ENCODE results near the gene BBX.
"Not testable (repeated sequence)": the region's sequence is repeated elsewhere in the genome, so short reads cannot be mapped to it uniquely, and the experiment has no call there.

BBX gene

DNA sequence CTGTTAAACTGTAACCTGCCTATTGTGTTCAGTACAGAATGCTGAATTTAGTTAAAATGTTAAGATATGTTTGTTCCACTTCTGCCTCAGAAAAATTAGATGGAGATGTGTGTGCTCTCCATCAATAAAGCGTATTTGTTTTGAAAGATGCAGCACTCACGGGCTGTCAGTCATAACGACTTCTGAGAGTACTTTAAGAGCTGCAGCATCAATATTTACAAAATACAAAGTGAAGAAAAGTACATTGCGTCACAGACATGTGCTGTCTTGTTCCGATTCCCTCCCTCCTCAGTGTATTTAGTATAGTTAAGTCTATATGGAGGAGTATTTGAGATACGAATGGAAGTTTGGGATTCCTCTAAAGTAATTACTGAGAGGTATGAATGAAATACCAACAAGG, 166.6 kb downstream of the BBX start:
- no peak for DNase-seq

GRCh38 chr3:107690522-107691138, 167.9 kb downstream of the BBX start:
- DNase-seq: no peak

- not testable (repeated sequence) for DNase-seq
Observed at GRCh38 chr3:107691984-107692383, 169.2 kb downstream of the BBX start.

DNA sequence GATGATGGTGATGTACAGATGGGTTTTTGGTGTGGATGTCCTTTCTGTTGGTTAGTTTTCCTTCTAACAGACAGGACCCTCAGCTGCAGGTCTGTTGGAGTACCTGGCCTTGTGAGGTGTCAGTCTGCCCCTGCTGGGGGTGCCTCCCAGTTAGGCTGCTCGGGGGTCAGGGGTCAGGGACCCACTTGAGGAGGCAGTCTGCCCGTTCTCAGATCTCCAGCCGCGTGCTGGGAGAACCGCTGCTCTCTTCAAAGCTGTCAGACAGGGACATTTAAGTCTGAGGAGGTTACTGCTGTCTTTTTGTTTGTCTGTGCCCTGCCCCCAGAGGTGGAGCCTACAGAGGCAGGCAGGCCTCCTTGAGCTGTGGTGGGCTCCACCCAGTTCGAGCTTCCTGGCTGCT, 174.6 kb downstream of the BBX start:
- DNase-seq: not testable (repeated sequence)

- not testable (repeated sequence) for DNase-seq
Observed at GRCh38 chr3:107697855-107698254, 175.1 kb downstream of the BBX start.

DNA sequence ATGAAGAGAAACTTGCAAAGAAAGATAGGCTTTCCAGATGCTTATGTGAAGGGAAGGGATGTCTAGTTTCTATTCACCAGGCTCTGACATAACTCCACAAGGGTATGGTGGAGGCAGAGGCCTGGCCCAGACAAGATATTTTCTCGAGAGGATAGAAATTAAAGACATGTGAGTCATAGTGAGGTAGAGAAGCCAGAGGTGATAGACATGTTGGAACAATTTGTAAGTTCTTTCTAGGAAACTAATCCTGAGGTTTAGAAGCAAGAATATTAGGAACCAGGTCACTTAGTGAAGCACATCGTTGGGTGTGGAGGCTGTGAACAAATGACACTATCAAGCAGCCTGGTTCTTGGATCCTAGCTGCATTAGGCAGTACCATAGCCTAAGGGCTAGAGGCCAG, 176.9 kb downstream of the BBX start:
- no peak for DNase-seq

- no peak for DNase-seq
Observed at GRCh38 chr3:107701299-107701698, 178.5 kb downstream of the BBX start.

DNA sequence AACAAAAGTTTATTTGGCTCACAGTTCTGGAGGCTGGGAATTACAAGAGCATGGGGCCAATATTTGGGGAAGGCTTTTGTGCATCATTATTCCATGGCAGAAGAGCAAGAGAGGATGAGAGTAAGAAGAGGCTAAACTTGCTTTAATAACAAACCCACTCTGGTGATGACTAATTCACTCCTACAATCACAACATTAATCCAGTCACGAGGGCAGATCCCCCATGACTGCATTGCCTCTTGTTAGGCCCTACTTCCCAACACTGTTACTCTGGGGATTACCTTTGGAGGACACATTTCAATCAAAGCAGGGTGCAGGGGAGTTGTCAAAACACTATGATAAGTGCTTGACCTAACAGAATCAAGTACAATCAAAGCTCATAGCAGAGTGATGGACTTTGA, 181.7 kb downstream of the BBX start:
- no peak for DNase-seq

DNA sequence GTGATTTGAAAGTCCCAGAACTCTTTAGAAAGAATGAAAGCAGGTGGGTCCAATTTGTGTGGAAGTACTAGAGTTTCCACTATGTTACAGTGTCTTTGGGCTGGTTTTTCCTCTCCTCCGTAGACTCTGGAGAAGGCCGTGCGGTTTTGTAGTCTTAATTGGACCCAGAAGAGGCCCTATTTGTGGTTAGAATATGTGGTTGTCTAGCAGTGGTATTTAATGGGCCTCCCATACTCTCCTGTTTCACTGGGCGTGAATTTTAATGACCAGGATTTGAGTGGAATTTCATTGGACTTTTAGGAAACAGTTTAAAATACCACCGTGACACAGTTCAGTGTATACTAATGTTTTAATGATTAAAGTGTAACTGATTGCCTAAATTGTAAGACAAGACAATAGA, 182.3 kb downstream of the BBX start:
- no peak for DNase-seq

GRCh38 chr3:107710851-107711250, 188.1 kb downstream of the BBX start:
- DNase-seq: no peak

DNA sequence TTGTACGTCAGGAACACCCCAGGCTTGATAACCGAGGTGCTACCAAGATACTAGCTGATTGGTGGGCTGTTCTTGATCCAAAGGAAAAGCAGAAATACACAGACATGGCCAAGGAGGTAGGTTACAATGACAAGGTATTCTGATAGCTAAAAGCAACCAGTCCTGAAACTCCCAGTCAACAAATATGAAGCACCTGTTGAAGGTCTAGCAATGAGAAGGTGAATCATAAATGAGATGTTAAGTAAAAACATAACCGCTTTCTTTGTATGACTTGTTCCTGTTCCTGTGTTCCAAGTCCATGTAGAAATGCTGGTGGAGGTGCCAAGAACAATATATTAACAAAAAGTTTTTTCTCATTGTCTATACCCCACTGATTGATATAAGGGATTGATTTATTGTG, 194.0 kb downstream of the BBX start:
- no peak for DNase-seq

GRCh38 chr3:107718547-107718946, 195.8 kb downstream of the BBX start:
- no peak for DNase-seq

GRCh38 chr3:107727102-107727501, 204.3 kb downstream of the BBX start:
- DNase-seq: no peak

DNA sequence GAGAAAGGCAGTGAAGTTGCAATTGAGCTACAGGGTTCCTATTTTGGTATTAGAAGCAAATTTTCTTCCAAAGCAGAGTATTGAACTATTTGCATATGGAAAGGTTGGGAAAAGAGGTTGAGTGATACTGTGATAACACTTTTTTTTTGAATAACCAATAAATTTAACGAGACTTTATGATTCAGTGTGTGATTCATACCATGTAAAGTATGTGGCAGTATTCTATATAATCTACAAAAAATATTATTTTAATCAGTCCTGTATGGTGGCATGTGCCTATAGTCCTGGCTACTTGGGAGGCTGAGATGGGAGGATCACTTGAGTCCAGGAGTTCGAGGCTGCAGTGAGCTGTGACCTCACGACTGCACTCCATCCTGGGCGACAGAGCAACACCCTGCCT, 206.9 kb downstream of the BBX start:
- DNase-seq: no peak

DNA sequence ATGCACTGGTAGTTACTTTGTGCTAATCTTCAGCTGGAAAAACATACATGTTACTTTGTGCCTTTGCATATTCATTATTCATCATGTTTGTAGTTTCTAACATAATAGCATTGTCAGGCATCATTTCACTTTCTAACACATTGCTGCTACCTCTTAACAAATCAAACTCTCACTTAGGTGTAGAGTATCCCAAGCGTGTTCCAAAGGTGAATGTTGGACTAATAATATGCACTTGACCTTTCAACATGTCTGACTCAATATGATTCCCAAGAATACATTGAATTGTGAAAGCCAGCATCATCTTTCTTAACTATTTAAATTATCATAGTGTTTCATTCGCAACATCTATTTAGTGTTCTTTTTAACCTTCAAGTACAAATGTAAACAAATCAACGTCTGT, 211.6 kb downstream of the BBX start:
- DNase-seq: no peak

DNA sequence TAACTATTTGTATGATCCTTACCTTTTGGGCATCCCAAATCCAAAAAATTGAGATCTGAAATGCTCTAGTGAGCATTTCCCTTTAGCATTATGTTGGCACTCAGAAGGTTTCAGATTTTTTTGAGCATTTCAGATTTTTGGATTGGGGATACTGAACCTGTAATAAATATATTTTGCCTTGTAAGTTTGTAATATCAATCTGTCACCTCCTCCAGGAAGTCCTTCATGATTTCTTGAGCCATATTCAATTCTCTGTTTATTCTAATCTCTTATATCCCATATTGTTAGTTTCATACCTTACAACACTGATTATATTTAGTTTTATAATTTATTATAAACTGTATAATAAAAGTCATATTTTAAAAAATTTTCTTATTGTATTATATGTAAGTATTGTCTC, 215.2 kb downstream of the BBX start:
- DNase-seq: no peak

DNA sequence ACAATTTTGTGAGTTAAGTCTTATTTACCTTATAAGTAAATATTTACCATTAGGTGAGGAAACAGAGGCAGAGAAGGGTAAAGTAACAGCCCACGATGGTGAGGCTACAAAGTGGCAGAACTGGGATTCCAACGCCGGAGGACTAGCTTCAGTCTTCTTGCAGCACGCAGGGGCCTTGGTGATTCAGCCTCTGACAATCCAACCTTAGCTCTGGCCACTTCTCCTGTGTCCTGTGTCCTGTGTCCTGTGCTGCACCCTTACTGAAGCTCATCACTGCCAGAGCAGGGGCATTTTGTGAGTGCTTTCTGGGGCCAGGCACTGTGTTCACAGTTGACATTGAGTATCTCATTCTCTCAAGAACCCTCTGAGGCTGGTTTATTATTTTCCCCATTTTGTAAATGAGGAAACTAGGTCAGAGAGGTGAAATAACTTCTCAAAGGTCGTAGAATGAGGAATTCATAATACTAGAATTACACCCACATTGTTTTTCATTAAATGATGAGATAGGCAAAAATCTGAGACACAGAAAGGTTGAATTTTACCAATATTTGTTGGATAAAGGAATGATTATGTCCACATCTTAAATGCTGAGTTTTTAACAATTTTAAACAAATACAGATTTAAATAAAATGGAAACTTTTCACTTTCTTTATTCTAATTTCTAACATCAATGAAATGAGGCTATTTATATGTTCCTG, 215.9 kb downstream of the BBX start:
- no peak for DNase-seq

GRCh38 chr3:107739227-107739626, 216.5 kb downstream of the BBX start:
- no peak for DNase-seq

- no peak for DNase-seq
Observed at GRCh38 chr3:107740992-107741896, 218.5 kb downstream of the BBX start.

DNA sequence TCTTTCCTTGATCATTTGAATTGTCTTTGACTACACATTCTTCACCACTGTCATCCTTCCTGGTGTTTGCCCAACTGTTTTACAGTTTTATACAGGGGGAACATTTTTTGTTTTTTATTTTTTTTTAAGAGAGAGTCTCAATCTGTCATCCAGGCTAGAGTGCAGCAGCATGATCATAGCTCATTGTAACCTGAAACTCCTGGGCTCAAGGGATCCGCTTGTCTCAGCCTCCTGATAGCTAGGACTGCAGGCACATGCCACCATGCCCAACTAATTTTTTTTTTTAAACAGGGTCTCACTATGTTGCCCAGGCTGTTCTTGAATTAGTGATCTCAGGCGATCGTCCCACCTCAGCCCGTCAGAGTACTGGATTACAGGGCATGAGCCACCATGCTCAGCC, 222.6 kb downstream of the BBX start:
- no peak for DNase-seq

DNA sequence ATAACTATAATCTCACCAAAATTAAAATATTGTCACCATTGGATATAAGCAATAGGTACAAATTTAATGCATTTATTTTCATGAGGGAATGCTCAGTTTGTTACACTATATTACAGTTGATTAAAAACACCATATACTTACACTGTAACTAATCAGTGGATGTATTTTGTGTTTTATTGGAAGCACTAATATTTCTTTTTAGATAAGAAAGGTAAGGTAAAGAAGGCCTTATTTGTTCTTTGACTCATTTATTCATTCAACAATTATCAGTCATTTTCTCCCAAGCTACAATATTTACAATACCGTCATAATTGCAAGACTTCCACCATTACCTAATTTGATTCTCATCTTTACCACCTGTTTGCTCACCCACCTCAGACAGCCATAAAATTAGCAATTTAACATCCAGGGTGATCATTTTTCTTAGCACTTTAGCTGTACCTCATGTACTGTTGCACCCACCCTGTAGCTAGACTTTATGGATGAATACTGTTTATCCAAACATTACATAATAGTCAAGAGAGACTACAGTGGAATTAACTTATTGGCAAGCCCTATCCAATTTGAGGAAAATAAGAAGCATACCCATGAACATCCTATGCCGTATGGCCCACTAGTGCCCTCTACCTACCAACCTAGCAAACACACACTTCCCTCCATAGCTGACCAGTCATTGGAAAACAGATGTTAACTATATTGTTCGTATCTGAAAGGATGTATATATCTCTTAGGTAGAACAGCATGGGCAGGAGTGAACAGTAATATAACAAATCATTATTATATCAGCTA, 229.6 kb downstream of the BBX start:
- DNase-seq: no peak

DNA sequence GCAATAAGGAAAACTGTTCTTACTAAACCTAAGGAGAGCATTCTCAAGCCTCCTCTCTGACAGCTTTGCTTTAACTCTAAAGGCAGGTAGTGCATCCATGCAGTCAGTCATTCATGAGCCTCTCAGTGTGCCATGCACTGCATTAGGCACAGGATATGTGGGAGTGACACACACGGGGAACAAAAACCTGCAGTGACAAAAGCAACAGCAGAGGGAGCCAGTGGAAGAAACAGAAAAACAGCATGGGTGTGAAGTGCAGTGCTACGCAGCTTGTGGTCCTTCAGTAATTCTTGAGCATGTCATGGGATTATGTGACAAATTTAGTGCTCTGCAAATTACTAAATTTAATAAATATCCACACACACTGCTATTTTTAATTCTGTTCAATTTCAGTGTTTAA, 230.7 kb downstream of the BBX start:
- no peak for DNase-seq

GRCh38 chr3:107753976-107754375, 231.2 kb downstream of the BBX start:
- DNase-seq: no peak
